Neural cell (in vitro differentiated cells): ENCODE results near the gene KATNAL1. TPM values are rescaled to one million over a fixed set of nuclear protein-coding genes. Genes with fewer than 3 reads are reported as not detected.
"Not testable (repeated sequence)": the region's sequence is repeated elsewhere in the genome, so short reads cannot be mapped to it uniquely, and the experiment has no call there.

ENCODE experiments used
- H2AFZ ChIP-seq: fragments of 200-600, 300-800 bp; sonication (generic), shearing (Covaris generic); 2 replicates; pipeline ENCODE4 v1.6.0; 2014; ENCODE audit warnings: low read depth, mild to moderate bottlenecking, antibody characterized with exemption, low read length, moderate library complexity
- H3F3A ChIP-seq: fragments of 200-600 bp; shearing (Covaris generic); 2 replicates; pipeline ENCODE4 v1.6.1; 2016; ENCODE audit warnings: mild to moderate bottlenecking, moderate library complexity, mixed read lengths, antibody characterized with exemption, low read length; ENCODE audit not compliant: insufficient read depth, poor library complexity, severe bottlenecking
- H3K27ac ChIP-seq: fragments of 200-600, 300-800 bp; sonication (generic), shearing (Covaris generic); 2 replicates; pipeline ENCODE4 v1.5.1; 2014; ENCODE audit warnings: mild to moderate bottlenecking, low read length, moderate library complexity
- H3K27me3 ChIP-seq: fragments of 300-800, 200-600 bp; sonication (generic), shearing (Covaris generic); 2 replicates; pipeline ENCODE4 v1.6.0; 2014; ENCODE audit warnings: mild to moderate bottlenecking, low read depth, low read length, moderate library complexity; ENCODE audit not compliant: insufficient read depth
- H3K36me3 ChIP-seq: fragments of 300-800, 200-600 bp; sonication (generic), shearing (Covaris generic); 2 replicates; pipeline ENCODE4 v1.5.1; 2014; ENCODE audit warnings: mild to moderate bottlenecking, antibody characterized with exemption, low read length, moderate library complexity; ENCODE audit not compliant: insufficient read depth
- H3K4me2 ChIP-seq: fragments of 300-800, 200-600 bp; sonication (generic), shearing (Covaris generic); 2 replicates; pipeline ENCODE4 v1.6.0; 2014; ENCODE audit warnings: mild to moderate bottlenecking, low read length
- H3K4me3 ChIP-seq: fragments of 300-800, 200-600 bp; sonication (generic), shearing (Covaris generic); 2 replicates; pipeline ENCODE4 v1.5.1; 2014; ENCODE audit warnings: mild to moderate bottlenecking, low read length, moderate library complexity
- H3K79me2 ChIP-seq: fragments of 200-600 bp; shearing (Covaris generic); replicated peaks from 2 replicates; pipeline ENCODE4 v1.6.0; 2014; ENCODE audit warnings: mild to moderate bottlenecking, low read length, moderate library complexity; ENCODE audit not compliant: insufficient read depth
- H3K9ac ChIP-seq: fragments of 300-800, 200-600 bp; sonication (generic), shearing (Covaris generic); 2 replicates; pipeline ENCODE4 v1.6.1; 2016; ENCODE audit warnings: mild to moderate bottlenecking, low read length, mixed read lengths
- H3K9me2 ChIP-seq: fragments of 200-600 bp; shearing (Covaris generic); 2 replicates; pipeline ENCODE4 v1.6.1; 2016; ENCODE audit warnings: mild to moderate bottlenecking, low read length, mixed read lengths; ENCODE audit not compliant: insufficient read depth
- H3K9me3 ChIP-seq: fragments of 200-600, 300-800 bp; sonication (generic), shearing (Covaris generic); 2 replicates; pipeline ENCODE4 v1.6.1; 2016; ENCODE audit warnings: mild to moderate bottlenecking, mixed run types, low read length, moderate library complexity, mixed read lengths
- H4K20me1 ChIP-seq: fragments of 200-600 bp; shearing (Covaris generic); 2 replicates; pipeline ENCODE4 v1.6.1; 2016; ENCODE audit warnings: mild to moderate bottlenecking, mixed run types; ENCODE audit not compliant: insufficient read depth
- EP300 ChIP-seq: fragments of 450-650 bp; conservative IDR thresholded peaks from 2 replicates; pipeline ENCODE4 v1.6.1; 2014; ENCODE audit warnings: antibody characterized with exemption, mild to moderate bottlenecking, moderate library complexity; ENCODE audit not compliant: poor library complexity, severe bottlenecking
- EZH2 ChIP-seq: fragments of 200-600, 300-800 bp; shearing (Covaris generic), sonication (generic); IDR thresholded peaks from 2 replicates; pipeline ENCODE4 v1.6.1; 2014; ENCODE audit warnings: antibody characterized with exemption, low read length, borderline replicate concordance, mild to moderate bottlenecking; ENCODE audit not compliant: insufficient read depth, poor library complexity, severe bottlenecking
- MXI1 ChIP-seq: fragments of 450-650 bp; conservative IDR thresholded peaks from 2 replicates; pipeline ENCODE4 v1.6.1; 2014; ENCODE audit warnings: antibody characterized with exemption, mild to moderate bottlenecking; ENCODE audit not compliant: poor library complexity, severe bottlenecking
- POLR2AphosphoS5 ChIP-seq: IDR thresholded peaks from 2 replicates; pipeline ENCODE4 v1.6.1; 2012
- RAD21 ChIP-seq: fragments of 450-650 bp; conservative IDR thresholded peaks from 2 replicates; pipeline ENCODE4 v1.6.1; 2014; ENCODE audit warnings: antibody characterized with exemption, mild to moderate bottlenecking, moderate library complexity
- SMC3 ChIP-seq: fragments of 450-650 bp; conservative IDR thresholded peaks from 2 replicates; pipeline ENCODE4 v1.6.1; 2014; ENCODE audit warnings: antibody characterized with exemption, mild to moderate bottlenecking, moderate library complexity; ENCODE audit not compliant: poor library complexity
- TAF1 ChIP-seq: IDR thresholded peaks from 2 replicates; pipeline ENCODE4 v1.6.1; 2012; ENCODE audit warnings: low read depth
- polyA plus RNA-seq: library from polyadenylated mRNA; depleted of rRNA; stranded (reverse); fragments of >200 nt; gene quantifications from 2 replicates; pipeline ENCODE4 v1.2.3, GENCODE V29; 2014
- TF ChIP-seq, protein P1 (sequence below): IDR thresholded peaks from 2 replicates; pipeline ENCODE4 v1.6.1; 2012; ENCODE audit warnings: borderline replicate concordance
- TF ChIP-seq, protein P2 (sequence below): fragments of 450-650 bp; IDR thresholded peaks from 2 replicates; pipeline ENCODE4 v1.5.1; 2014; ENCODE audit warnings: antibody characterized with exemption, mild to moderate bottlenecking, moderate library complexity; ENCODE audit not compliant: poor library complexity, severe bottlenecking

Gene KATNAL1
- polyA plus RNA-seq, 1 donor from 2014 or later, result 24.9 TPM

DNA sequence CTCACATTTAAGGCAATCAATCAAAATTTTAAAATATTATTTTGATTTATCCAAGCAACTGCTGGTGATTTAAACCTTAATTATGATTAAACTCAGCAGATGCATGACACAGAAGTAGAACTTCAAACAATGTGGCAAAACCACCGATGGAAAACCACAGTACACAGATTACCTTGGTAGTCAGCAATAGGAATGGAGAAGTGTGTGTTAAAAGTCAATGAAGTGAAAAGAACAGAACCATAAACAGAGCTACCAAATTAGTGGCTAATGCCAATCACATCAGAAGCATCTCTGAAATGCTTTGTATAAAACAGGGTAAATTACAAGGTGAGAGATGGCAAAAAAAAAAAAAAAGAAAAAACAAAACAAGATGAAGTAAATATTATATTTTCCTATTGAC, 31.2 kb downstream of the KATNAL1 start:
- TF ChIP-seq TAF1, result no peak
- no peak for TF ChIP-seq RAD21
- no peak for TF ChIP-seq EP300
- TF ChIP-seq POLR2AphosphoS5, result no peak
- TF ChIP-seq, protein P1, sequence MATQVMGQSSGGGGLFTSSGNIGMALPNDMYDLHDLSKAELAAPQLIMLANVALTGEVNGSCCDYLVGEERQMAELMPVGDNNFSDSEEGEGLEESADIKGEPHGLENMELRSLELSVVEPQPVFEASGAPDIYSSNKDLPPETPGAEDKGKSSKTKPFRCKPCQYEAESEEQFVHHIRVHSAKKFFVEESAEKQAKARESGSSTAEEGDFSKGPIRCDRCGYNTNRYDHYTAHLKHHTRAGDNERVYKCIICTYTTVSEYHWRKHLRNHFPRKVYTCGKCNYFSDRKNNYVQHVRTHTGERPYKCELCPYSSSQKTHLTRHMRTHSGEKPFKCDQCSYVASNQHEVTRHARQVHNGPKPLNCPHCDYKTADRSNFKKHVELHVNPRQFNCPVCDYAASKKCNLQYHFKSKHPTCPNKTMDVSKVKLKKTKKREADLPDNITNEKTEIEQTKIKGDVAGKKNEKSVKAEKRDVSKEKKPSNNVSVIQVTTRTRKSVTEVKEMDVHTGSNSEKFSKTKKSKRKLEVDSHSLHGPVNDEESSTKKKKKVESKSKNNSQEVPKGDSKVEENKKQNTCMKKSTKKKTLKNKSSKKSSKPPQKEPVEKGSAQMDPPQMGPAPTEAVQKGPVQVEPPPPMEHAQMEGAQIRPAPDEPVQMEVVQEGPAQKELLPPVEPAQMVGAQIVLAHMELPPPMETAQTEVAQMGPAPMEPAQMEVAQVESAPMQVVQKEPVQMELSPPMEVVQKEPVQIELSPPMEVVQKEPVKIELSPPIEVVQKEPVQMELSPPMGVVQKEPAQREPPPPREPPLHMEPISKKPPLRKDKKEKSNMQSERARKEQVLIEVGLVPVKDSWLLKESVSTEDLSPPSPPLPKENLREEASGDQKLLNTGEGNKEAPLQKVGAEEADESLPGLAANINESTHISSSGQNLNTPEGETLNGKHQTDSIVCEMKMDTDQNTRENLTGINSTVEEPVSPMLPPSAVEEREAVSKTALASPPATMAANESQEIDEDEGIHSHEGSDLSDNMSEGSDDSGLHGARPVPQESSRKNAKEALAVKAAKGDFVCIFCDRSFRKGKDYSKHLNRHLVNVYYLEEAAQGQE, result no peak
- TF ChIP-seq EZH2, result no peak
- no peak for TF ChIP-seq MXI1
- TF ChIP-seq SMC3, result no peak
- TF ChIP-seq, protein P2, sequence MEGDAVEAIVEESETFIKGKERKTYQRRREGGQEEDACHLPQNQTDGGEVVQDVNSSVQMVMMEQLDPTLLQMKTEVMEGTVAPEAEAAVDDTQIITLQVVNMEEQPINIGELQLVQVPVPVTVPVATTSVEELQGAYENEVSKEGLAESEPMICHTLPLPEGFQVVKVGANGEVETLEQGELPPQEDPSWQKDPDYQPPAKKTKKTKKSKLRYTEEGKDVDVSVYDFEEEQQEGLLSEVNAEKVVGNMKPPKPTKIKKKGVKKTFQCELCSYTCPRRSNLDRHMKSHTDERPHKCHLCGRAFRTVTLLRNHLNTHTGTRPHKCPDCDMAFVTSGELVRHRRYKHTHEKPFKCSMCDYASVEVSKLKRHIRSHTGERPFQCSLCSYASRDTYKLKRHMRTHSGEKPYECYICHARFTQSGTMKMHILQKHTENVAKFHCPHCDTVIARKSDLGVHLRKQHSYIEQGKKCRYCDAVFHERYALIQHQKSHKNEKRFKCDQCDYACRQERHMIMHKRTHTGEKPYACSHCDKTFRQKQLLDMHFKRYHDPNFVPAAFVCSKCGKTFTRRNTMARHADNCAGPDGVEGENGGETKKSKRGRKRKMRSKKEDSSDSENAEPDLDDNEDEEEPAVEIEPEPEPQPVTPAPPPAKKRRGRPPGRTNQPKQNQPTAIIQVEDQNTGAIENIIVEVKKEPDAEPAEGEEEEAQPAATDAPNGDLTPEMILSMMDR, result no peak
- Histone ChIP-seq H3K4me3 (no peak overlapping the region), H3K79me2 (no peaks in the 10 kb centered on the region)

DNA sequence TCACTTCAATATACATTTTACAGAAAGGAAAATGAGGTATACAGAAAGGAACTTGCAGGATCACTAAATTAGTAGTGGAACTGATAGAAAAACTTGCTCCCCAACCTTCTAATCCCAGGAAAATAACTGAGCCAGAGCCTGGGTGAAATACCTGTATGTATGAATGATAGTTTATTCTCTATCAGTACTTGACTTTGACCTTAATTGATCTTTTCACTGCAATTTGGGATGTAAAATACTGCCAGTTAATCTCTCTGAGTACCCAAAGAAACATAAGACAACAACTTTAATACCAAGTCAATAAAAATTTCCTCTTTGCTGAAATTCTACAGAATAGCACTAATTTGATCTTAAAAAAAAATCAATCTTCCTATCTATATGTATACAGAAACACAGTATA, 33.3 kb downstream of the KATNAL1 start:
- Histone ChIP-seq H3K9ac (no peak overlapping the region), H3K27me3 (no peaks in the 10 kb centered on the region), H3K27ac (no peak overlapping the region), H3K4me3 (no peak overlapping the region), H3K36me3 (no peaks in the 10 kb centered on the region), H3K9me3 (no peaks in the 10 kb centered on the region), H3K4me2 (no peak overlapping the region), H4K20me1 (no peaks in the 10 kb centered on the region), H2AFZ (no peak overlapping the region), H3K9me2 (no peaks in the 10 kb centered on the region), H3F3A (no peaks in the 10 kb centered on the region), H3K79me2 (no peaks in the 10 kb centered on the region)
- TF ChIP-seq POLR2AphosphoS5 (no peak), SMC3 (no peak), RAD21 (no peak), EZH2 (no peak), TAF1 (no peak), MXI1 (no peak), EP300 (no peak)
- TF ChIP-seq, protein P2, result no peak
- TF ChIP-seq, protein P1, result no peak

More for the DNA sequence above, 31.2 kb downstream of the KATNAL1 start:
- Histone ChIP-seq H2AFZ (no peak overlapping the region), H4K20me1 (no peaks in the 10 kb centered on the region), H3K27me3 (no peaks in the 10 kb centered on the region), H3K36me3 (peaks cover 5% of the 10 kb centered on the region), H3K4me2 (no peak overlapping the region), H3K9ac (no peak overlapping the region), H3K27ac (no peak overlapping the region), H3K9me2 (no peaks in the 10 kb centered on the region), H3F3A (no peaks in the 10 kb centered on the region), H3K9me3 (no peaks in the 10 kb centered on the region)

DNA sequence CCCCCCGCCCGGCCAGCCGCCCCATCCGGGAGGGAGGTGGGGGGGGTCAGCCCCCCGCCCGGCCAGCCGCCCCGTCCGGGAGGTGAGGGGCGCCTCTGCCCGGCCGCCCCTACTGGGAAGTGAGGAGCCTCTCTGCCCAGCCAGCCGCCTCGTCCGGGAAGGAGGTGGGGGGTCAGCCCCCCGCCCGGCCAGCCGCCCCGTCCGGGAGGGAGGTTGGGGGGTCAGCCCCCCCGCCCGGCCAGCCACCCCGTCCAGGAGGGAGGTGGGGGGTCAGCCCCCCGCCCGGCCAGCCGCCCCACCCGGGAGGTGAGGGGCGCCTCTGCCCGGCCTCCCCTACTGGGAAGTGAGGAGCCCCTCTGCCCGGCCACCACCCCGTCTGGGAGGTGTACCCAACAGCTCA, 37.3 kb downstream of the KATNAL1 start:
- H3K79me2 ChIP-seq, H3F3A ChIP-seq, H2AFZ ChIP-seq, H3K9me2 ChIP-seq, H3K4me2 ChIP-seq, H3K27me3 ChIP-seq, H3K27ac ChIP-seq, H3K36me3 ChIP-seq, H3K9ac ChIP-seq, H4K20me1 ChIP-seq, H3K9me3 ChIP-seq, H3K4me3 ChIP-seq: not testable (repeated sequence)
